HG02642 (cell line): ENCODE results near the gene MMP19.

Experiments
- ATAC-seq: cut with Tn5 transposase; IDR thresholded peaks from one replicate; pipeline ENCODE4 v1.9.1; 2021; ENCODE audit warnings: mild to moderate bottlenecking; ENCODE audit not compliant: unreplicated experiment, poor library complexity

Gene MMP19

DNA sequence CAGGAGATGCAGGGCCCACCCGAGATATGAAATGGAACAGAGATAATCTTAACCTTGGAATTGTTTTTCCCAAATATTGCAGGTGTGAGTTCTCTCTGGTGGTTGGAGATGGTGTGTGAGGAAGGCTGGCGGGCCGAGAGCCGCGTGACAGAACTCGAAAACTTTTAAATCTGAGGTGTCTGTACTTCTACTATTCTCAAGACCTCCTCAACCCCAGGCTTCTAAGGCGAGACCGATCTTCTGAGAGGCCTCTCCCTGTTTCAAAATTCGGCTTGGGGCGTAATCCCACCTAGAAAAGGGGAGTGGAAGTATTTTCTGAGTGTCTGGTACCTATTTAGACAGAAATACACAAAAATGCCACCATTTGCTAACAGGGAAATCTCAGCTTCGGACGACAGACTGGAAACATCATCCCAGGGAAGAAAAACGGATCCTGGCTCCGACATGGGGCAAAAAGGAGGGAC lies 25.8 kb downstream of the MMP19 start:
- no peak for ATAC-seq

DNA sequence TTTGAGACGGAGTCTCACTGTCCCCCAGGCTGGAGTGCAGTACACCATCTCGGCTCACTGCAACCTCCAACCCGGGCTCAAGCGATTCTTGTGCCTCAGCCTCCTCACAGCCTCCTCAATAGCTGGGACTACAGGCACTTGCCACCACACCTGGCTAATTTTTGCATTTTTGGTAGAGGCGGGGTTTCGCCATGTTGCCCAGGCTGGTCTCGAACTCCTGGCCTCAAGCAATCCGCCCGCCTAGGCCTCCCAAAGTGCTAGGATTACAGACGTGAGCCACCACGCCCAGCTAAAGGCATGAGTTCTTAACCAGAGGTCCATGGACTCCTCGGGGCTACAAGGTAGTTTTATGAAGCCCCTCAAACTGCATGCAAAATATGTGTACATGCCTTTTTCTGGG lies 27.3 kb downstream of the MMP19 start:
- ATAC-seq: no peak

DNA sequence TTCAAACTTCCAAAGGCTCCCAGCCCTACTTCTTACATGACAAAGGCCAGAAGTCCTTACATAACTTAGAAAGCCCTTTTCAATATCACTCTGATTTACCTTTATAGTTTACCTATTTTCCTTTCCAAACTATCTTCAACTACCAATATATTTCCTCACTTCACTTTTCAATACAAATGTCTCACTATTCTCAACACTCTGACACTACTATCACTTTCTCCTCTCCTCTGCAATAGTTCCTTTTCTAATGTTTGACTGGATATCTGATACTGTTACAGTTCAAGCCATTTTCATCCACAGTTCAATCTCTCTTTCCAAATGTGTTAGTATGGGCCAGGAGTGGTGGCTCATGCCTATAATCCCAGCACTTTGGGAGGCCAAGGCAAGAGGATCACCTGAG lies 28.5 kb downstream of the MMP19 start:
- no peak for ATAC-seq

DNA sequence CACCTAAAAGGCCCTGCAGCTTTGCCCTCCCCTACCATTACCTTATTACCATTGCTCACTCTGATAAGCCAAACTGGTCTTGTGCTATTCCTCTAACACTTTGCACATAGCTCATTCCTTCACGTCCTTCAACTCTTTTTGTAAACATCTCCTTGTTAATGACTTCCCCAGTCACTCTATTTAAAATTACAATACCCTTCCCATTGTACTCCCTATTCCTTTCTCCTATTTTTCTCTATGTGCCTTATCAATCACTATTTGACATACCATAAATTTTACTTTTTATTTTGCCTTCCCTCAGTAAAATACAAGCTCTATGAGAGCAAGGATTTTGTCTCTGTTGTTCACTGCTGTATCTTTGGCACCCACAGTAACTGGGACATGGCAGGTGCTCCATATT lies 30.6 kb downstream of the MMP19 start:
- no peak for ATAC-seq

DNA sequence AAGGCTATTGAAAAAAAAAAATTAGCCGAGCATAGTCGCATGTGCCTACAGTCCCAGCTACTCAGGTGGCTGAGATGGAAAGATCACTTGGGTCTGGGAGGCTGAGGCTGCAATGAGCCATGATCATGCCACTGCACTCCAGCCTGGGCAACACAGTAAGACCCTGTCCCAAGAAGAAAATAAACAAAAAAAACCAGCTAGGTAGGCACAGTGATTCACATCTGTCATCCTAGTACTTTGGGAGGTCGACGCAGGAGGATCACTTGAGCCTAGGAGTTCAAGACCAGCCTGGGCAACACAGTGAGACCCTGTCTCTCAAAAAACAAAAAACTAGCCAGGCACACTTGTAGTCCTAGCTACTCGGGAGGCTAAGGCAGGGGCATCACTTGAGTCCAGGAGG lies 33.5 kb downstream of the MMP19 start:
- ATAC-seq: no peak

DNA sequence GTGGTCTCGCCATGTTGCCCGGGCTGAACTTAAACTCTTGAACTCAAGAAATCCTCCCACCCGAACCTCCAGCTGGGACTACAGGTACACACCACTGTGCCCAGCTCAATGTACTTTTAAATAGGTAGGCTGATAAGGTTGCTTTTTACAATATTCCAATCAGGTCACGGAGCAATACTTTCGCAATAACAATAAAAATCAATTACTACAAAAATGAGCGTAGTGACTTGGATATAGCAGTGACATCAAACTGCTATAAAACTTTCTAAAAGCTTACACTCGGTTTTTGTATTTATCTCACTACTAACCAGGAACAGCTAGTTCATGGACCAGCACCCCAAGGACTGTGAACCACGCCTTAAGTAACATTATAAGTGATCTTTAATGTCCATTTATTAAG lies 35.8 kb downstream of the MMP19 start:
- ATAC-seq: no peak

DNA sequence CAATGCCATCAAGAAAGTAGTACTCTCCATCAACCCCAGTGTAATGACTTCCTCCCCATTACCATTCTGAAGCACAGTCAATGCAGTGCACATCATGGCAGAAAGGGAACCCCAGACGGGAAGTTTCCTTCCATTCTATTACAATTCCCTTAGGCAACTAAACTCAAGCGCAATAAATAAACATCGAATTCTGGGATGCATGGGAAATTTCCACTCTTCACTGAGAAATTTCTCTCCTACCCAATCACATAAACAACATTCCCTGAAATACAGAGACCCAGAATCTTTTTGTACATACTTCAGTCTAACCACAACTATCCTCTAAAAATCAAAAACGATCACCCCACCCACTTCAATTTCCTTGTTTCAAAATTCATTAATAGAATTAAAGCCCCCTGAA lies 45.2 kb downstream of the MMP19 start:
- no peak for ATAC-seq

DNA sequence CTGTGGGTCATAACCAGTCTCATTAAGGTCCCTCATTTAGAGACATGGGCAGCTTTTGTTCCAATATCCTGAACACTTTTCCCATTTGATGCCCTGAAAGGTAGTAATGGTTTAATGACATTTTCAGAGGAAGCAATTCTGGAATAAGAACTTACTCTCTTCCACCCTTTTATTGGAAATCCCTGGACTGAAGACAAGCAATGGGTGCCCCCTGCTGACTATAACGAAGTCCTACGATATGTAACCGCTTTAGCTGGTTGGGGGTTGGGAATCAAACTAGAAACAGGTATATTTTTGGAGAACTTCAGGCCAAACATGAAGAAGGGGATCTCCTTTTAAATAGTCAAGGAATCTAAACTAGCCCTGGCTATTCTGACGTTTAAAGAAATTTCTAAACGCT lies 45.7 kb downstream of the MMP19 start:
- no peak for ATAC-seq

DNA sequence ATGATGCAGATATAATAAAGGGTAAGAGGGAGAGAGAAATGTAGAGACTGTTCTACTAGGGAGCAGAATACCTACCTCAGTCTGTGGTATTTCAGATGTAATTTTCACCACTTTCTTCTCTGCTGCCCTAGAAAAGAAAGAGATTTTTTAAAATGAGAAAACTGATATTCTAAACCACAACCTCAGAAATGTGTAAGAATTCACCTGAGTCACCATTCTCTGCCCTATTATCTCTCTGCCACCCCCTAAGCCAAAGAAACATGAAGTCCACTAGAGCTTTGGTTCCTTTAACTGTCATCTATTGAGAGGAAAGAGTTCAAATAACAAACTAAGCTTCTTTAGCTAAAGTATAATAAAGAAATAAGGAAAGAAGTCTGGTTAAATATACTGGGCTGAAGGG lies 46.8 kb downstream of the MMP19 start:
- no peak for ATAC-seq

DNA sequence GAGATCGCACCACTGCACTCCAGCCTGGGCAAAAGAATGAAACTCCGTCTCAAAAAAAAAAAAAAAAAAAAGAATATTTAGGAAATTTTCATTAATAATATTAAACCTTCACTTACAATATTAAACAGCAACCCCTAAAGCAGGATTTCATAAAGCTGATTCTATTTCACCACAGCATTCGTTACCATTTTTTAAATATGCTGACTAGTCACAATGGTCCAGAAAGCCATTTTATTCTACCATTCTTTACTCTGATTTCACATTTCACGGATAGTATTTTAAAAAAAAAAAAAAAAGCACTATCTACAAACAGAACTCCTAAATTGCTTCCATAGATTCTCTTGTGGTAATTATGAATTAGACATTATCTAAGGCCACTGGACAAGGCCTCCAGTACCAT lies 52.8 kb downstream of the MMP19 start:
- no peak for ATAC-seq

DNA sequence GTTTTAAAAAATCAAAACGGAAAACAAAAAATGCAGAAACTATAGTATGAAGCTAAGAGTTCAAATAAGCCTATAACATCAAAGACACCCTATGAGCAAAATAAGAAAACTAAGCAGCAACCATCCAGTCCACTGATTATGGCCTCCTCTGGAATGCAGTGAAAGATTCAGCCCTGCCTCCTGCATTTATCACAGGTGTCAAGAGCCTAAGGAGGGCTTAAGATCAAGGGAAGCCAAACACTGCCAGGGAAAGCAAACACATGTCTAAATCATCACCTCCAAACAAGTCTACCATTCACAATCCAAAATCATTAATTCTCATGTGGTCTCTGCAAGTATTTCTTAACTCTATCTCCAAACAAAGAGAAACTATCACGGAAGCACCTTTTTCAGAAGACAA lies 53.6 kb downstream of the MMP19 start:
- no peak for ATAC-seq

DNA sequence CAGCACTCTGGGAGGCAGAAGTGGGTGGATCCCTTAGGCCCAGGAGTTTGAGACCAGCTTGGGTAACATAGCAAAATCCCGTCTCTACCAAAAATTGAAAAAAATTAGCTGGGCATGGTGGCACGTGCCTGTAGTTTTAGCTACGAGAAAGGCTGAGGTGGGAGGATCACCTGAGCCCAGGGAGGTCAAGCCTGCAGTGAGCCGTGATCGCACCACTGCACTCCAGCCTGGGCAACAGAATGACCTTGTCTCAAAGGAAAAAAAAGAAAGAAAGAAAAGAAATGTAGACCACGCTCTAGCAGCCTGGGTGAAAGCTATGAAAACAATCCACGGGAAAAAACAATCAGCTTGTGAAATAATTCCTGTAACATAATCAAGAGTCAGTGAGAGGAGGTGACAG lies 54.2 kb downstream of the MMP19 start:
- ATAC-seq: no peak
